Liver (tissue), 9 donors: ENCODE measurements around the gene RGS3. TPM values are rescaled to one million over a fixed set of nuclear protein-coding genes. Genes with fewer than 3 reads are reported as not detected.

Experiments
- DNase-seq: peaks from one replicate; pipeline ENCODE4 v3.0.0-alpha.2; 2017; ENCODE audit warnings: low spot score
- H3K27ac ChIP-seq, 2 donors: one replicate each; pipeline ENCODE4 v1.7.0; 2013; ENCODE audit warnings: inconsistent platforms in 2 of 2, low read length in 2 of 2, control low read depth in 1 of 2, low read depth in 1 of 2, mild to moderate bottlenecking in 1 of 2
- H3K27me3 ChIP-seq, 4 donors: one replicate each; pipeline versions ENCODE4 v1.6.1 to v1.7.0; 2013; ENCODE audit warnings: low read length in 3 of 4, inconsistent platforms in 1 of 4, mild to moderate bottlenecking in 1 of 4, moderate library complexity in 1 of 4; ENCODE audit not compliant: control insufficient read depth in 4 of 4, insufficient read depth in 4 of 4
- H3K36me3 ChIP-seq, 4 donors: one replicate each; pipeline versions ENCODE4 v1.6.1 to v1.7.0; 2013; ENCODE audit warnings: low read length in 3 of 4, mild to moderate bottlenecking in 3 of 4, low read depth in 1 of 4, moderate library complexity in 1 of 4; ENCODE audit not compliant: control insufficient read depth in 4 of 4, insufficient read depth in 3 of 4
- H3K4me1 ChIP-seq, 4 donors: one replicate each; pipeline versions ENCODE4 v1.6.1 to v1.7.0; 2013; ENCODE audit warnings: low read length in 3 of 4, mild to moderate bottlenecking in 3 of 4, moderate library complexity in 1 of 4; ENCODE audit not compliant: control insufficient read depth in 4 of 4, insufficient read depth in 4 of 4
- H3K4me3 ChIP-seq, 3 donors: one replicate each; pipeline versions ENCODE4 v1.6.1 to v1.7.0; 2013; ENCODE audit warnings: low read length in 3 of 3, control low read depth in 1 of 3, low read depth in 1 of 3, mild to moderate bottlenecking in 1 of 3
- H3K9ac ChIP-seq, 2 donors: one replicate each; pipeline ENCODE4 v1.7.0; 2013; ENCODE audit warnings: low read length in 2 of 2, mild to moderate bottlenecking in 2 of 2, moderate library complexity in 2 of 2, control low read depth in 1 of 2, low read depth in 1 of 2
- H3K9me3 ChIP-seq, 4 donors: one replicate each; pipeline versions ENCODE4 v1.6.1 to v1.7.0; 2013; ENCODE audit warnings: low read length in 3 of 4; ENCODE audit not compliant: control insufficient read depth in 4 of 4
- ATF3 ChIP-seq: IDR thresholded peaks from 2 replicates; pipeline ENCODE4 v1.6.1; 2016; ENCODE audit warnings: antibody characterized with exemption
- EGR1 ChIP-seq, 2 donors: IDR thresholded peaks; 2 replicates each; pipeline ENCODE4 v1.6.1; 2016 to 2018; ENCODE audit warnings: antibody characterized with exemption in 2 of 2, low read depth in 2 of 2
- FOXA1 ChIP-seq: IDR thresholded peaks from 2 replicates; pipeline ENCODE4 v1.6.1; 2016; ENCODE audit warnings: antibody characterized with exemption
- FOXA2 ChIP-seq: IDR thresholded peaks from 2 replicates; pipeline ENCODE4 v1.6.1; 2016; ENCODE audit warnings: antibody characterized with exemption
- JUND ChIP-seq, 2 donors: IDR thresholded peaks; 2 replicates each; pipeline ENCODE4 v1.6.1; 2016; ENCODE audit warnings: antibody characterized with exemption in 2 of 2
- NR2F2 ChIP-seq: IDR thresholded peaks from 2 replicates; pipeline ENCODE4 v1.6.1; 2016; ENCODE audit warnings: antibody characterized with exemption
- RAD21 ChIP-seq, 2 donors: IDR thresholded peaks; 2 replicates each; pipeline ENCODE4 v1.6.1; 2016; ENCODE audit warnings: antibody characterized with exemption in 2 of 2, mild to moderate bottlenecking in 2 of 2
- RXRA ChIP-seq, 2 donors: IDR thresholded peaks; 2 replicates each; pipeline ENCODE4 v1.6.1; 2017 to 2018; ENCODE audit warnings: antibody characterized with exemption in 2 of 2, mild to moderate bottlenecking in 1 of 2
- SP1 ChIP-seq: IDR thresholded peaks from 2 replicates; pipeline ENCODE4 v1.6.1; 2018; ENCODE audit warnings: antibody characterized with exemption, mild to moderate bottlenecking
- TAF1 ChIP-seq: conservative IDR thresholded peaks from 2 replicates; pipeline ENCODE4 v1.6.1; 2016; ENCODE audit warnings: antibody characterized with exemption, mild to moderate bottlenecking
- YY1 ChIP-seq: IDR thresholded peaks from 2 replicates; pipeline ENCODE4 v1.6.1; 2016; ENCODE audit warnings: antibody characterized with exemption, mild to moderate bottlenecking
- WGBS: extraction: QIAGEN DNeasy Blood & Tissue Kit; methylation state at CpG from one replicate; pipeline ENCODE4 v1.1.7; 2013; 5-methylcytosine and 5-hydroxymethylcytosine counted together
- polyA plus RNA-seq, 2 donors: library from polyadenylated mRNA; stranded (reverse) in 1 of 2; unstranded in 1 of 2; fragments of 200-250 nt in 1 of 2; fragments of >200 nt in 1 of 2; fragmentation: Nextera tagmentation in 1 of 2; extraction: Ambion mirVana in 1 of 2; gene quantifications; one replicate each; pipeline versions ENCODE4 v1.2.1 to v1.2.3, GENCODE V29; 2013 to 2015
- total RNA-seq, 2 donors: library from RNA; depleted of rRNA; stranded (reverse); fragments of >200 nt; gene quantifications; one replicate each; pipeline ENCODE4 v1.2.3, GENCODE V29; 2014
- TF ChIP-seq, protein P1 (sequence below): fragments of 150-350 bp; IDR thresholded peaks from 2 replicates; pipeline ENCODE4 v1.5.1; 2017; ENCODE audit warnings: improper control_type of control experiment, low read depth, low read length; ENCODE audit not compliant: missing input control
- TF ChIP-seq, protein P2 (sequence below): IDR thresholded peaks from 2 replicates; pipeline ENCODE4 v1.6.1; 2016; ENCODE audit warnings: antibody characterized with exemption
- donor health status: healthy.
- donor health status: healthy.
- donor health status: healthy.
- donor health status: healthy.
- donor health status: healthy.

RGS3 gene
- total and polyA plus RNA-seq, 4 donors, result 13.0 to 65.0 (median 28.3) TPM

- H3K36me3 ChIP-seq, result peaks cover 0 to 3% (median 2%) of the 10 kb centered on the region in 4 donors
- no peak for DNase-seq
- no peak overlapping the region for H3K4me3 ChIP-seq
- H3K4me1 ChIP-seq, result peaks cover 12 to 30% (median 20%) of the 10 kb centered on the region in 4 donors
- H3K27ac ChIP-seq, result peak overlapping the region; percentile 11 to 50
- TF ChIP-seq, protein P1, sequence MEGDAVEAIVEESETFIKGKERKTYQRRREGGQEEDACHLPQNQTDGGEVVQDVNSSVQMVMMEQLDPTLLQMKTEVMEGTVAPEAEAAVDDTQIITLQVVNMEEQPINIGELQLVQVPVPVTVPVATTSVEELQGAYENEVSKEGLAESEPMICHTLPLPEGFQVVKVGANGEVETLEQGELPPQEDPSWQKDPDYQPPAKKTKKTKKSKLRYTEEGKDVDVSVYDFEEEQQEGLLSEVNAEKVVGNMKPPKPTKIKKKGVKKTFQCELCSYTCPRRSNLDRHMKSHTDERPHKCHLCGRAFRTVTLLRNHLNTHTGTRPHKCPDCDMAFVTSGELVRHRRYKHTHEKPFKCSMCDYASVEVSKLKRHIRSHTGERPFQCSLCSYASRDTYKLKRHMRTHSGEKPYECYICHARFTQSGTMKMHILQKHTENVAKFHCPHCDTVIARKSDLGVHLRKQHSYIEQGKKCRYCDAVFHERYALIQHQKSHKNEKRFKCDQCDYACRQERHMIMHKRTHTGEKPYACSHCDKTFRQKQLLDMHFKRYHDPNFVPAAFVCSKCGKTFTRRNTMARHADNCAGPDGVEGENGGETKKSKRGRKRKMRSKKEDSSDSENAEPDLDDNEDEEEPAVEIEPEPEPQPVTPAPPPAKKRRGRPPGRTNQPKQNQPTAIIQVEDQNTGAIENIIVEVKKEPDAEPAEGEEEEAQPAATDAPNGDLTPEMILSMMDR, result peak; percentile 24
- TF ChIP-seq JUND (IDR thresholded peaks at IDR 0.05) (no peak), RXRA (IDR thresholded peaks at IDR 0.05) (peak; percentile 32 to 55), ATF3 (no peak), NR2F2 (peak; percentile 93), SP1 (peak; percentile 58), RAD21 (IDR thresholded peaks at IDR 0.05) (peak; percentile 76 to 87), EGR1 (IDR thresholded peaks at IDR 0.05; ENCODE audit: low read depth in 2 of 2) (no peak)
- TF ChIP-seq, protein P2, sequence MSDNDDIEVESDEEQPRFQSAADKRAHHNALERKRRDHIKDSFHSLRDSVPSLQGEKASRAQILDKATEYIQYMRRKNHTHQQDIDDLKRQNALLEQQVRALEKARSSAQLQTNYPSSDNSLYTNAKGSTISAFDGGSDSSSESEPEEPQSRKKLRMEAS, result peak; percentile 44
- H3K9ac ChIP-seq, result no peak overlapping the region
- no peaks in the 10 kb centered on the region for H3K27me3 ChIP-seq
- 56% methylated on average over 17 of the region's 17 CpGs for WGBS
- H3K9me3 ChIP-seq, result no peaks in the 10 kb centered on the region
Measured at GRCh38 chr9:113581865-113582697, 118.6 kb downstream of the RGS3 start.

- TF ChIP-seq RXRA (IDR thresholded peaks at IDR 0.05), result no peak
- no peak for TF ChIP-seq FOXA2
- no peak for TF ChIP-seq NR2F2
- TF ChIP-seq FOXA1, result no peak
- TF ChIP-seq, protein P2, result no peak
- TF ChIP-seq TAF1, result no peak
- no peak for TF ChIP-seq JUND (IDR thresholded peaks at IDR 0.05)
- TF ChIP-seq, protein P1, result no peak
- no peak for TF ChIP-seq YY1
- Histone ChIP-seq H3K27ac (no peak overlapping the region), H3K4me3 (no peak overlapping the region), H3K4me1 (peaks cover 12 to 30% (median 20%) of the 10 kb centered on the region in 4 donors), H3K36me3 (peaks cover 0 to 3% (median 2%) of the 10 kb centered on the region in 4 donors), H3K9ac (no peak overlapping the region), H3K27me3 (no peaks in the 10 kb centered on the region), H3K9me3 (no peaks in the 10 kb centered on the region)
- 93% methylated on average over 6 of the region's 6 CpGs for WGBS
- DNase-seq, result no peak
Measured at GRCh38 chr9:113582698-113583200, 119.2 kb downstream of the RGS3 start.
